Spleen (tissue), 11 donors: ENCODE measurements around the gene CARHSP1. TPM values are rescaled to one million over a fixed set of nuclear protein-coding genes. Genes with fewer than 3 reads are reported as not detected.
A peak's percentile ranks its signal among the peaks of the same experiment; 100 is the strongest.
"Not testable (repeated sequence)": the region's sequence is repeated elsewhere in the genome, so short reads cannot be mapped to it uniquely, and the experiment has no call there.

ENCODE experiments used
- DNase-seq: peaks from one replicate; pipeline ENCODE4 v3.0.0-alpha.2; 2020
- H3K27ac ChIP-seq, 8 donors: fragments of 200-600 bp; sonication (generic) in 7 of 8; 1 replicate in 4 of 8; 2 replicates in 4 of 8; pipeline versions ENCODE4 v1.5.0 to v1.8.0; 2016 to 2021; ENCODE audit warnings: inconsistent platforms in 4 of 8, mild to moderate bottlenecking in 4 of 8, moderate library complexity in 1 of 8
- H3K27me3 ChIP-seq, 7 donors: fragments of 200-600 bp; sonication (generic) in 6 of 7; replicated peaks in 1 of 7; 1 replicate in 4 of 7; 2 replicates in 3 of 7; pipeline versions ENCODE4 v1.5.0 to v1.8.0; 2016 to 2021; ENCODE audit warnings: inconsistent platforms in 3 of 7, mild to moderate bottlenecking in 1 of 7
- H3K36me3 ChIP-seq, 6 donors: fragments of 200-600 bp; sonication (generic) in 5 of 6; 1 replicate in 4 of 6; 2 replicates in 2 of 6; pipeline versions ENCODE4 v1.5.0 to v1.8.0; 2016 to 2021; ENCODE audit warnings: inconsistent platforms in 2 of 6
- H3K4me1 ChIP-seq, 6 donors: fragments of 200-600 bp; sonication (generic) in 5 of 6; 1 replicate in 3 of 6; 2 replicates in 3 of 6; pipeline versions ENCODE4 v1.5.0 to v1.8.0; 2016 to 2021; ENCODE audit warnings: inconsistent platforms in 3 of 6
- H3K4me3 ChIP-seq, 8 donors: fragments of 200-600 bp; sonication (generic) in 7 of 8; 1 replicate in 4 of 8; 2 replicates in 4 of 8; pipeline versions ENCODE4 v1.5.0 to v1.8.0; 2016 to 2021; ENCODE audit warnings: inconsistent platforms in 4 of 8, mild to moderate bottlenecking in 4 of 8, moderate library complexity in 2 of 8
- H3K9me3 ChIP-seq, 8 donors: fragments of 200-600 bp; sonication (generic) in 7 of 8; 1 replicate in 4 of 8; 2 replicates in 4 of 8; pipeline versions ENCODE4 v1.5.0 to v1.8.0; 2016 to 2021; ENCODE audit warnings: inconsistent platforms in 4 of 8
- CTCF ChIP-seq, 11 experiments: fragments of 200-600 bp in 7 of 11; fragments of 450-650 bp in 4 of 11; sonication (generic) in 4 of 11; IDR thresholded peaks in 8 of 11; conservative IDR thresholded peaks in 3 of 11; 1 replicate in 7 of 11; 2 replicates in 4 of 11; pipeline versions ENCODE4 v1.4.0 to v1.8.0; 2016 to 2021; ENCODE audit warnings: antibody characterized with exemption in 11 of 11, inconsistent platforms in 4 of 11, mild to moderate bottlenecking in 1 of 11
- POLR2A ChIP-seq, 3 donors: fragments of 450-650 bp; IDR thresholded peaks; one replicate each; pipeline ENCODE4 v1.5.1; 2017; ENCODE audit warnings: antibody characterized with exemption in 3 of 3, mild to moderate bottlenecking in 1 of 3
- POLR2AphosphoS5 ChIP-seq, 3 donors: sonication (generic); formaldehyde crosslinking; IDR thresholded peaks; one replicate each; pipeline ENCODE4 v1.5.1; 2017; ENCODE audit warnings: antibody characterized with exemption in 3 of 3
- WGBS, 5 donors: extraction: QIAGEN DNeasy Blood & Tissue Kit in 3 of 5; methylation state at CpG; one replicate each; pipeline versions ENCODE4 v1.1.5 to v1.1.7; 2013 to 2018; 5-methylcytosine and 5-hydroxymethylcytosine counted together
- intact Hi-C: fragments of 100-400 bp; cut with DNase I; formaldehyde crosslinking; loops from one replicate; pipeline ENCODE4 v1.15.0; 2023; ENCODE audit warnings: low total_unique reads
- polyA plus RNA-seq, 3 donors: library from polyadenylated mRNA; stranded (reverse); fragments of 200-250 nt; gene quantifications; one replicate each; pipeline ENCODE4 v1.2.1, GENCODE V29; 2013
- total RNA-seq, 7 donors: library from RNA; depleted of rRNA in 3 of 7; stranded (reverse); fragments of >200 nt in 3 of 7; fragmentation: NEBNext Ultra II Directional in 4 of 7; extraction: Animal tissue kit (Norgen Biotek cat#: 25700) in 4 of 7; gene quantifications; one replicate each; pipeline versions ENCODE4 v1.1.0 to v1.2.1, GENCODE V29; 2016 to 2021
- donor health status: healthy with polysubstance abuse.
- donor health status: DM: no; HTN: no; CAD: no; lungs with moderate emphysema.
- donor health status: DM: no; HTN: no; CAD: no.
- donor health status: Bipolar disorder and iron deficiency.
- donor health status: healthy.
- donor health status: DM: no; HTN: no; CAD: no.
- donor health status: DM: yes; HTN: yes; CAD: no.

CARHSP1 gene
- total and polyA plus RNA-seq, 10 donors = 42.6 to 98.0 (median 55.7) TPM

- H3K4me1 ChIP-seq = peaks cover 14 to 22% (median 19%) of the 10 kb centered on the region in 6 donors
- peak; percentile 45 for DNase-seq
- 90 to 97% (median 94%) methylated on average over 7 of the region's 7 CpGs for WGBS, 5 donors
- intact Hi-C loops = no loop called here
- peaks cover 0 to 45% (median 25%) of the 10 kb centered on the region in 6 donors for H3K36me3 ChIP-seq
- TF ChIP-seq POLR2A (IDR thresholded peaks at IDR 0.05) = no peak
- TF ChIP-seq POLR2AphosphoS5 (IDR thresholded peaks at IDR 0.05) = no peak
- TF ChIP-seq CTCF (IDR thresholded peaks at IDR 0.05 in 8 of 11, conservative IDR thresholded peaks at IDR 0.05 in 3 of 11) = no peak
- no peak overlapping the region for H3K27ac ChIP-seq
- H3K9me3 ChIP-seq = no peaks in the 10 kb centered on the region
- H3K4me3 ChIP-seq = no peak overlapping the region
- H3K27me3 ChIP-seq = no peaks in the 10 kb centered on the region
Observed at GRCh38 chr16:8845699-8846298, 23.0 kb downstream of the CARHSP1 start.

- H3K4me1 ChIP-seq, H3K27ac ChIP-seq, H3K4me3 ChIP-seq, H3K9me3 ChIP-seq, H3K27me3 ChIP-seq, intact Hi-C loops: not testable (repeated sequence)
- WGBS, 5 donors = 73 to 96% (median 85%) methylated on average over 9 to 12 of the region's 12 CpGs
- peaks cover 0 to 20% (median 7%) of the 10 kb centered on the region in 6 donors for H3K36me3 ChIP-seq
- DNase-seq = peak; percentile 38
Observed at GRCh38 chr16:8843296-8843695, 25.5 kb downstream of the CARHSP1 start.

- DNase-seq, H3K9me3 ChIP-seq, H3K4me1 ChIP-seq, intact Hi-C loops, H3K36me3 ChIP-seq, H3K4me3 ChIP-seq, H3K27me3 ChIP-seq: not testable (repeated sequence)
- H3K27ac ChIP-seq = peak overlapping the region in 1 of 8 donors; percentile 31
- WGBS, 5 donors = 55 to 77% (median 66%) methylated on average over 4 of the region's 4 CpGs
Observed at GRCh38 chr16:8842016-8842415, 26.8 kb downstream of the CARHSP1 start.

GRCh38 chr16:8837594-8837993, 31.2 kb downstream of the CARHSP1 start:
- DNase-seq, H3K27me3 ChIP-seq, H3K9me3 ChIP-seq, H3K4me1 ChIP-seq, H3K36me3 ChIP-seq, intact Hi-C loops, H3K27ac ChIP-seq, H3K4me3 ChIP-seq: not testable (repeated sequence)
- WGBS, 5 donors = 92 to 95% (median 93%) methylated on average over 15 of the region's 15 CpGs

GRCh38 chr16:8836797-8837196, 32.0 kb downstream of the CARHSP1 start:
- DNase-seq, H3K4me3 ChIP-seq, H3K27me3 ChIP-seq, H3K27ac ChIP-seq, H3K9me3 ChIP-seq, intact Hi-C loops: not testable (repeated sequence)
- 89 to 96% (median 93%) methylated on average over 7 of the region's 7 CpGs for WGBS, 5 donors
- peaks cover 0 to 12% (median 3%) of the 10 kb centered on the region in 6 donors for H3K36me3 ChIP-seq
- H3K4me1 ChIP-seq = peaks cover 0 to 10% (median 2%) of the 10 kb centered on the region in 6 donors

- intact Hi-C loops = no loop called here
- Histone ChIP-seq H3K27ac (peak overlapping the region in 1 of 8 donors; percentile 38), H3K36me3 (peaks cover 0 to 47% (median 14%) of the 10 kb centered on the region in 6 donors), H3K27me3 (no peaks in the 10 kb centered on the region), H3K9me3 (no peaks in the 10 kb centered on the region), H3K4me1 (peaks cover 0 to 10% (median 2%) of the 10 kb centered on the region in 6 donors), H3K4me3 (no peak overlapping the region)
- WGBS, 5 donors = 55 to 86% (median 77%) methylated on average over 15 to 16 of the region's 16 CpGs
- DNase-seq = no peak
- TF ChIP-seq POLR2AphosphoS5 (IDR thresholded peaks at IDR 0.05) (no peak), CTCF (IDR thresholded peaks at IDR 0.05 in 8 of 11, conservative IDR thresholded peaks at IDR 0.05 in 3 of 11) (no peak), POLR2A (IDR thresholded peaks at IDR 0.05) (no peak)
Observed at GRCh38 chr16:8832717-8833105, 36.1 kb downstream of the CARHSP1 start.
